H1 (cell line): ENCODE data around the gene CD276. TPM values are rescaled to one million over a fixed set of nuclear protein-coding genes. Genes with fewer than 3 reads are reported as not detected.

Experiments used
- BACH1 ChIP-seq: IDR thresholded peaks from 2 replicates; pipeline ENCODE4 v1.6.1; 2012; ENCODE audit warnings: low read length, improper control_type of control experiment
- CEBPB ChIP-seq: IDR thresholded peaks from 2 replicates; pipeline ENCODE4 v1.6.1; 2012; ENCODE audit warnings: low read depth, low read length
- RBBP5 ChIP-seq: IDR thresholded peaks from 2 replicates; pipeline ENCODE4 v1.7.1; 2012; ENCODE audit warnings: low read depth, mild to moderate bottlenecking, inconsistent platforms, low read length, moderate library complexity, borderline replicate concordance
- RNF2 ChIP-seq: fragments of 200-900, 300-1000 bp; sonication (generic); IDR thresholded peaks from 2 replicates; pipeline ENCODE4 v1.7.1; 2016; ENCODE audit warnings: borderline replicate concordance, low read depth, mild to moderate bottlenecking, antibody characterized with exemption, low read length; ENCODE audit not compliant: poor library complexity, severe bottlenecking; ENCODE audit errors: missing control alignments
- SP2 ChIP-seq: IDR thresholded peaks from 2 replicates; pipeline ENCODE4 v1.6.1; 2012; ENCODE audit warnings: mild to moderate bottlenecking, low read length, inconsistent platforms
- TAF7 ChIP-seq: optimal IDR thresholded peaks from 2 replicates; pipeline ENCODE3; 2011; ENCODE audit warnings: low read depth, mild to moderate bottlenecking, inconsistent platforms, low read length, moderate library complexity, borderline replicate concordance
- TBP ChIP-seq: IDR thresholded peaks from 2 replicates; pipeline ENCODE4 v1.6.1; 2011; ENCODE audit warnings: low read depth, low read length, improper control_type of control experiment
- polyA plus RNA-seq, 7 experiments: library from polyadenylated mRNA; depleted of rRNA in 3 of 7; stranded (reverse) in 5 of 7; unstranded in 2 of 7; fragments of >200 nt in 5 of 7; fragments of 200-250 nt in 2 of 7; gene quantifications; 1 replicate in 5 of 7; 2 replicates in 1 of 7; 4 replicates in 1 of 7; pipeline versions ENCODE4 v1.2.1 to v1.2.3, GENCODE V29; 2011 to 2013; ENCODE audit warnings: missing spikeins in 2 of 7, mixed read lengths in 2 of 7
- total RNA-seq: library from RNA; stranded (reverse); fragmentation: NEBNext Ultra II Directional; extraction: Animal tissue kit (Norgen Biotek cat#: 25700); gene quantifications from 2 replicates; pipeline ENCODE4 v1.2.1, GENCODE V29; 2021

CD276 gene
- total and polyA plus RNA-seq, 2 of the 8 experiments (the other 6 are each of a cell fraction or from before 2014, with no cell fraction given), result 156 to 158 TPM

DNA sequence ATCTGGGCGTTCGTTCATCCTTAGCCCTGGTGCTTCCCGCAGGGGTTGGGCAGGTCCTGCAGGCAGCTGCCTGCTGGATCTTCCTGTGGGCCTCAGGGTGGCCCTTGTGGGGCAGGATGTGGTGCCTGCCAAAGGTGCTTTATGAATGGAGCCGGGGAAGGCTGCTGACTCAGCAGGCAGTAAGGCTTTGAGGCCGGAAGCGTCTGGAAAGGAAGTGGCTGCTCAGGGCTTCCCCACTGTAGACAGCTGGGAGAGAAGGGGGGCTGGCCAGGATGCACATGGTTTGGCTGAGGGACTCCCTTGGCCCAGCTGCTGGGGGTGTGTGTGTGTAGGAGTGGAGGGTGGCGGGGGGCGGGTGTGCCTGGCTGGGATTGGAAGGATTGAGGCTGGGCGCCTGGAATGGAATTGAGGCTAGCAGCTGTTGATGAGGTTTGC, 12.9 kb downstream of the CD276 start (continued):
- TF ChIP-seq CEBPB (no peak), BACH1 (0 out of 2 replicates have a peak, but pooled peaks have one; percentile 15), RNF2 (no peak), TBP (no peak), TAF7 (no peak), SP2 (no peak), RBBP5 (no peak)
